Upper lobe of left lung (tissue), 4 donors: ENCODE data around the gene CD7.

Experiments used
- EP300 ChIP-seq, 4 donors: sonication (generic); formaldehyde crosslinking; IDR thresholded peaks; one replicate each; pipeline ENCODE4 v1.5.1; 2017; ENCODE audit warnings: antibody characterized with exemption in 4 of 4, control low read depth in 2 of 4
- POLR2A ChIP-seq, 4 donors: fragments of 450-650 bp; IDR thresholded peaks; one replicate each; pipeline ENCODE4 v1.5.1; 2016 to 2017; ENCODE audit warnings: antibody characterized with exemption in 4 of 4, mild to moderate bottlenecking in 2 of 4
- TF ChIP-seq, protein P1 (sequence below), 6 experiments: fragments of 450-650 bp in 4 of 6; fragments of 200-600 bp in 2 of 6; sonication (generic) in 2 of 6; IDR thresholded peaks; one replicate each; pipeline ENCODE4 v1.5.1; 2016 to 2019; ENCODE audit warnings: antibody characterized with exemption in 6 of 6

DNA sequence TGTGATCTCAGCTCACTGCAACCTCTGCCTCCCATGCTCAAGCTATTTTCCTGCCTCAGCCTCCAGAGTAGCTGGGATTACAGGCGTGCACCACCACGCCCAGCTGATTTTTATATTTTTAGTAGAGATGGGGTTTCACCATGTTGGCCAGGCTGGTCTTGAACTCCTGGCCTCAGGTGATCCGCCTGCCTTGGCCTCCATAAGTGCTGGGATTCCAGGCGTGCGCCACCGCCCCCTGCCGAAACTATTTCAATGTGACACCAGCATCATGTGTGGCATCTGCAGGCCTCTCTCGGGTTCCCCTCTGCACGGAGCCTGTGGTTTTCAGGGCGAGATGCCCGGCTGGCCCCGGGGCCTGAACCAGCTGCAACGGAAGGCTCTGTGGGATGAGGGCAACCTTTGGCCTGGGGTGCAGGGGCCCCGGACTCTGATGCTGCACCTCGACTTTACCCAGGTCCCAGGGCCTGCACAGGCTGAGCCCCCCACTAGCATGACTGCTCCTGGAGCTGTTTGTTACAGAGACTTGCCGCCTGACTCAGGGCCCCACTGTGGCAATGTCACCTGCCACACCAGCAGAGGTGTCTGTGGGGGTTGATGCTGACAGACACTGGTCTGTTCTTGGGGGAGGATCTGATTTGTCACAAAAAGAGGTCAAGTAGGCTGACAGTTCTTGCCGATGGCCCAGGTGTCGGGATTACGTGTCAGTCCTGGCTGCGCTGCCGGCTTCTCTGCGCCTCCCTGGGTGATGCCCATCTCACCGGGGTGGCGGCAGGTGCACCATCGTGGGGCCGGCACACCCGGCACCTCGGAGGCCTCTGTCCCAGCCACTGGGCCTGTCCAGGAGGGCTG lies 33.0 kb upstream of the CD7 start:
- TF ChIP-seq POLR2A (IDR thresholded peaks at IDR 0.05) (no peak), EP300 (IDR thresholded peaks at IDR 0.05) (no peak)
- TF ChIP-seq, protein P1, sequence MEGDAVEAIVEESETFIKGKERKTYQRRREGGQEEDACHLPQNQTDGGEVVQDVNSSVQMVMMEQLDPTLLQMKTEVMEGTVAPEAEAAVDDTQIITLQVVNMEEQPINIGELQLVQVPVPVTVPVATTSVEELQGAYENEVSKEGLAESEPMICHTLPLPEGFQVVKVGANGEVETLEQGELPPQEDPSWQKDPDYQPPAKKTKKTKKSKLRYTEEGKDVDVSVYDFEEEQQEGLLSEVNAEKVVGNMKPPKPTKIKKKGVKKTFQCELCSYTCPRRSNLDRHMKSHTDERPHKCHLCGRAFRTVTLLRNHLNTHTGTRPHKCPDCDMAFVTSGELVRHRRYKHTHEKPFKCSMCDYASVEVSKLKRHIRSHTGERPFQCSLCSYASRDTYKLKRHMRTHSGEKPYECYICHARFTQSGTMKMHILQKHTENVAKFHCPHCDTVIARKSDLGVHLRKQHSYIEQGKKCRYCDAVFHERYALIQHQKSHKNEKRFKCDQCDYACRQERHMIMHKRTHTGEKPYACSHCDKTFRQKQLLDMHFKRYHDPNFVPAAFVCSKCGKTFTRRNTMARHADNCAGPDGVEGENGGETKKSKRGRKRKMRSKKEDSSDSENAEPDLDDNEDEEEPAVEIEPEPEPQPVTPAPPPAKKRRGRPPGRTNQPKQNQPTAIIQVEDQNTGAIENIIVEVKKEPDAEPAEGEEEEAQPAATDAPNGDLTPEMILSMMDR (IDR thresholded peaks at IDR 0.05) = no peak
